ENCODE data around the gene EDDM3A.
"Not testable (repeated sequence)": the region's sequence is repeated elsewhere in the genome, so short reads cannot be mapped to it uniquely, and the experiment has no call there.

EDDM3A gene

GRCh38 chr14:20733684-20734429, 11.8 kb upstream of the EDDM3A start:
- no peak for DNase-seq

GRCh38 chr14:20734430-20734806, 11.3 kb upstream of the EDDM3A start:
- DNase-seq = no peak

GRCh38 chr14:20738292-20738691, 7.4 kb upstream of the EDDM3A start:
- DNase-seq = not testable (repeated sequence)

GRCh38 chr14:20742132-20742531, 3.6 kb upstream of the EDDM3A start:
- DNase-seq = no peak

- DNase-seq = no peak
Observed at GRCh38 chr14:20743556-20743955, 2.1 kb upstream of the EDDM3A start.

- DNase-seq = no peak
Observed at GRCh38 chr14:20746566-20746965, 879 bp downstream of the EDDM3A start.

- DNase-seq = no peak
Observed at GRCh38 chr14:20748439-20748838, 2.8 kb downstream of the EDDM3A start.

GRCh38 chr14:20750194-20750593, 4.5 kb downstream of the EDDM3A start:
- no peak for DNase-seq

- DNase-seq = no peak
Observed at GRCh38 chr14:20751963-20752562, 6.4 kb downstream of the EDDM3A start.

GRCh38 chr14:20754308-20754707, 8.6 kb downstream of the EDDM3A start:
- DNase-seq = no peak

GRCh38 chr14:20755037-20755436, 9.3 kb downstream of the EDDM3A start:
- no peak for DNase-seq

GRCh38 chr14:20757965-20758364, 12.3 kb downstream of the EDDM3A start:
- no peak for DNase-seq

GRCh38 chr14:20759465-20759864, 13.8 kb downstream of the EDDM3A start:
- DNase-seq = not testable (repeated sequence)

- no peak for DNase-seq
Observed at GRCh38 chr14:20760950-20761349, 15.3 kb downstream of the EDDM3A start.

GRCh38 chr14:20768593-20768892, 22.9 kb downstream of the EDDM3A start:
- DNase-seq = no peak

GRCh38 chr14:20769421-20769820, 23.7 kb downstream of the EDDM3A start:
- DNase-seq = no peak

- no peak for DNase-seq
Observed at GRCh38 chr14:20772650-20773049, 27.0 kb downstream of the EDDM3A start.

- DNase-seq = no peak
Observed at GRCh38 chr14:20774258-20774824, 28.7 kb downstream of the EDDM3A start.

GRCh38 chr14:20775043-20775442, 29.4 kb downstream of the EDDM3A start:
- DNase-seq = no peak

- DNase-seq = no peak
Observed at GRCh38 chr14:20775901-20776300, 30.2 kb downstream of the EDDM3A start.

GRCh38 chr14:20781803-20782202, 36.1 kb downstream of the EDDM3A start:
- no peak for DNase-seq

- no peak for DNase-seq
Observed at GRCh38 chr14:20782280-20782890, 36.7 kb downstream of the EDDM3A start.

GRCh38 chr14:20787025-20787424, 41.3 kb downstream of the EDDM3A start:
- no peak for DNase-seq

GRCh38 chr14:20789230-20789813, 43.6 kb downstream of the EDDM3A start:
- DNase-seq = peak; percentile 15

All from NCI-H2029 (cell line).